Fibroblast of skin of left quadriceps (primary cell): ENCODE measurements around the gene RPS8.
"Not testable (repeated sequence)": the region's sequence is repeated elsewhere in the genome, so short reads cannot be mapped to it uniquely, and the experiment has no call there.

ENCODE experiments used
- DNase-seq, 2 experiments: peaks; one replicate each; pipeline ENCODE4 v3.0.0-alpha.2; 2013; ENCODE audit warnings: low read depth in 2 of 2

Gene RPS8

DNA sequence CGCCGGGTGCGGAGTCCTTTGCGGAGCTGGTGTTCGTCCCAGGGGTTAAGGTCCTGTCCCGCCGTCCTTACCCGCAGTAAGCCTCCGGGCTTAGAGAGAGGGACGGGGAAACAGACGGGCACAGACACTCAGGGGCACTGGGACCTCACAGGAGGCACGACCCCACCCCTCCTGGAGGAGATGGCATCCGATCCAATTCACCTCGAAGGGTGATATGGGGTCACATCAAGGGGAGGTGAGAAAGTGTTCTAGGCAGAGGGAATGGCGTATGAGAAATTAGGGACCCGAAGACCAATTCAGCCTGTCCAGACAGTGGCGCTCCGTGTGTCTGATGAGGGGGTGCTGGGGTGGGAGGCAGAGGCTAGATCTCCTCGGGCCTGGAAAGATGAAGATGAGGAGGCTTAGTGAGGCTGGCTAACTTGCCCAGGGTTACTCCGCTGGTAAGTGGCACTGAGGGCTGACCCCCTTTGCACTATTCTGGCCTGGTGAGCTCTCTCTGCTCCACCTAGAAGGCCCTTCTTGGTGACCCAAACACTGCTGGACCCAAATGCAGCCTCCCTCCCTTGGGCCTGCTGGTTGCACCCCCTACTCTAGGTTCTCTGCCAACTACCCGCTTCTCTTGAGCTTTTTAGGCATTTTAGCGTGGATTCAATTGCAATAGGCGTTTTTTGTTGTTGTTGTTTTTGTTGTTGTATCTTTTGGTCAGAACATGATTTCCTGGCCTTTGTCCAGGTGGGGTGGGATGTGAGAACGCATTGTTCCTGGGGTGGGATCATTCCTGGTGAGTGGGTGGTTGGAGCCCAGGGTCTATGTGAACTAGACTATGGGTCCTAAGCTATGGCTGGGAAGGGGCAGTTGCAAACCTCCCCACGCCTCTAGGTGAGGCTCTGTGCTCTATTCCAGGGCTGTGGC, 45.2 kb downstream of the RPS8 start:
- no peak for DNase-seq

DNA sequence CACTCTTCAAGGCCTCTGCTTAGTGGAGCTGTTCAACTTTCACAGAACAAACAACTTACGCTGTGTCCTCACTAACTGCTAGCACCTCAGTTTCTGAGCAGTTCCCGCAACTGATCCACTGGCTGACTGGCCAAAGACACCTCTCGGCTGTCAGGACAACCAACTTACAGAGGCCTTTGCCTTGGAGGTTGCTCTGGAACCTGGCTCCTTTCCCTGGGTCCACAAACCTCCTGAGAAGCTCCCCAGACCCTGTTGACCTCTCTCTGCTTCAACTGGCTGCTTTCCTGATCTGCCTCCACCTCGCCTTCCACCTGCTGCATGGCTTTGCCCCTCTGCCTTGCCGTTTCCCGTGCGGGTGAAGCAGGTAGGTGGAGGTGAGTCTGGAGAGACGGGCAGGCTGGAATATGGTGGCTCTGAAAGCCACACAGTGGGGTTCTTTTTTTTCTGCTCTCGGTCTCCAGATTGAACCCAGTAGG, 45.9 kb downstream of the RPS8 start:
- DNase-seq: no peak

DNA sequence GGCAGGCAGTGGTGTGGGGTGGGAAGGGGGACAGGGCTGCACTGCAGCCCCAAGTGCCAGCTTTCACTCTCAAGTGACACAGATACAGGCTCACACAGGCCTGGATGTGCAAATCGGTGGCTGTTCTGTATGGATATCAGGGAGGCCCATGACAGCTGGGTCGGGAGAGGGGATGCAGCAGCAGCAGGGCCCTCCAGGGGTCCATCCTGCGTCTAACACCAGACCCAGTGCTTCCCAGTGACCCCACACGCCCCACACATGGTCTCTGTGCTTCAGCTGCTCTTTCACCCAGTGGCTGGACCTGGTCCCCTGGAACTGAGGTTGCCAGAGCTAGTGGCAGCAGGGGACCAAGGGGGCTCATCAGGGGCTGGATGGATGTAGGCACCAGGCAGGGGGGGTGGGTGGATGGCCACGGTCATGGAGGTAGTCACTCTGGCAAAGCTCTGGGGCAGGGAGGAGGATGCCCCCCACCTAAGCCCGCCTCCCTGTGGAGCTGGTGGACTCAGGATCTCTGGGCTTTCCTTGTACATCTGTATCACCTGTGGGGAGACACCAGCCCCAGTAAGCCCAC, 46.9 kb downstream of the RPS8 start:
- DNase-seq: no peak

DNA sequence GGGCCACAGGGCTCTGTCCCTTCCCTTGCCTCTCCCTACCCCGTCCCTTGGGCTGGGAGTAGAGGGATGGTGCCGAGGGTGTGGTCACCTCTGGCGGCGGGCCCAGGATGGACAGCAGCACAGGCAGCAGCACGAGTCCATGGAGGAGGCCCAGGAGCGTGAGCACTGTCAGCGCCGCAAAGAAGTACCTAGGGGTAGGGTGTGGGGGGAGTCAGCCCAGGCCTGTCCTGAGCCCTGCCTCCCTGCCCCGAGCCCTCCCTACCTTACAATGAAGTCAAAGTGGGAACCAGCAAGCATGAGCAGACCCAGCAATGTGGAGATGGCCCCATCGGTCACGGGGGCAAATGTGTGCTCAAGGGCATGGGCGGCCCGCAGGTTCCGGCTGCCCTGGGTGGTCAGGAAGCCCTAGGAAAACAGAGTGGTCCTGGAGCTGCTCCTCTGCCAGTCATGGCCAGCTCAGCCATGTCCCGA, 47.7 kb downstream of the RPS8 start:
- no peak for DNase-seq

DNA sequence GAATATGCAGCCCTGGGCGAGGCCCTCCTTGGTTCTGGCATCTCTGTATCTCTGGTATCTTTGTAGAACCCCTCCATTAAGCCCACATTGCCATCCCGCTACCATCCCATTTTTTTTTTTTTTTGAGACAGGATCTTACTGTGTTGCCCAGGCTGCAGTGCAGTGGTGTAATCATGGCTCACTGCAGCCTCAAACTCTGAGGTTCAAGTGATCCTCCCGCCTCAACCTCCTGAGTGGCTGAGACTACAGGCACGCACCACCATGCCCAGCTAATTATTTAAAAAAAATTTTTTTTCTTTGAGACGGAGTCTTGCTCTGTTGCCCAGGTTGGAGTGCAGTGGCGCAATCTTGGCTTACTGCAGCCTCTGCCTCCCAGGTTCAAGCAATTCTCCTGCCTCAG, 49.1 kb downstream of the RPS8 start:
- DNase-seq: not testable (repeated sequence)

DNA sequence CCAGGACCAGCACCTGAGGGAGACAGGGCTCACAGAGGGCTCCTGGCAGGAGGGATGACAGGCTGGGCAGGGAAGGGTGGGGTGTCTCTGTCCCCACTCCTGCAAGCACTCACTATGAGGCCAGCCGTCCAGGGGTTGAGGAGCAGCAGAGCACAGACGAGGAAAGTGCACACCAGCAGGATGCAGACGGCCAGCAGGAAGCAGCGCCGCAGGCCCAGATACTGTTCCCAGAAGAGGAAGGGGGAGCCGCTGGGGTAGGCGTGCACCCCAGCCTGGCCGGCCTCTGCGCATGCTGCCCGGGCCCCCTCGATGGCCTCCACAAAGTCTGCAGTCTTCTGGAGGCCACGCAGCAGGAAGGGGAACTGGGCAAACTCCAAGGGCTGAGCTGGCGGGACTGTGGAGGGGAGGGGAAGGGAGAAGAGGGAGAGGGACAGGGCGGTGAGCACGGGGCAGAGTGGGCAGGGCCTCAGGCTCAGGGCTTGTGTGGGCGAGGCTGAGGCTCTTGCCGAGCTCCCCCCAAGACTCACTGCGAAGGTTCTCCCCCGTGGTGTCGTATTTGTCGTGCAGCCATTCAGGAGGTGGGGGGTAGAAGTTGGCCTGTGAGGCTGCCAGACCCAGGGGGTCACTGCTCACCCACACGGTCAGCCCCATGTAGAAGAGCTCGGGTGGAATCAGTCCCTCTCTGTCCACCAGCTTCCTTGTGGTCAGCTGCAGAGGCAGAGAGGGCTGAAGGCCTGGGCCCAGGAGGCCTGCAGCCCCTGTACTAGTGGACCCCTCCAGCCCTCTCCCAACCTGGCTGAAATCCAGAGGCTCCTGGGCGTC, 51.2 kb downstream of the RPS8 start:
- DNase-seq: no peak

DNA sequence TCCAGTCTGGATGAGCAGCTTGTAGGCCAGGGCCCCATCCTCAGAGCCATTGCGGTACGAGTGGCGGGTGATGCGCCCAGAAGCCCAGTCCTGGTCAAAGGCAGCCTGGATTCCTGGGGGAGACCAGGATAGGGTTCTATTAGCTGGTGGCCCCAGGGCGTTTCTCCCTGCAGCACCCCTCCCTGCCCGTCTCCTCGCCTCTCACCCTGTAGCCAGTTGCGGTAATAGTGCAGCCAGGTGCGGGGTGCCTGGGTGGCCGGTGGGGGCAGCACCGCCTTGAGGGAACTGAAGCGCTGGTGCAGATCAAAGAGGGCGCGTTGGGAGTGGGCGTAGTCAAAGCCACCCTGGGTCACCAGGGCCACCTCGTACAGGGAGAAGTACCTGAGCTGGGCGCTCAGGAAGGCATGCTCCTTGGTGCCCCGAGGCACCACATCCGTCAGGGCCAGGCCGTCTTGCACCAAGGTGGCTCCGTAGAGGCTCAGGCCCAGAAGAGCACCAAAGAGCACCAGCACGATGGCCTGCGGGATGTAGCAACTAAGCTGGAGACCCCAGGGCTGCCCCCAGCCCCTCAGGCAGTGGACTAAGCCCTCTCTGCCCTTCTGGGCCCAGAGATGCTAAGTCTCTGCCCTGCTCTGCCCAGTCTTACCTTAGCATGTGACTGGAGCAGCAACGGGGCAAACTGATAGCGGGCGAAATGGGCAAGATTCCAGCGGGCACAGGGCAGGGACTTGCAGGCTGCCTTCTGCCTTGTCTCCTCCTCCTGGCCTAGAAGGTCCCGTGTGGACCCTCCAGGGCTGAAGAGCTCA, 52.1 kb downstream of the RPS8 start:
- no peak for DNase-seq

DNA sequence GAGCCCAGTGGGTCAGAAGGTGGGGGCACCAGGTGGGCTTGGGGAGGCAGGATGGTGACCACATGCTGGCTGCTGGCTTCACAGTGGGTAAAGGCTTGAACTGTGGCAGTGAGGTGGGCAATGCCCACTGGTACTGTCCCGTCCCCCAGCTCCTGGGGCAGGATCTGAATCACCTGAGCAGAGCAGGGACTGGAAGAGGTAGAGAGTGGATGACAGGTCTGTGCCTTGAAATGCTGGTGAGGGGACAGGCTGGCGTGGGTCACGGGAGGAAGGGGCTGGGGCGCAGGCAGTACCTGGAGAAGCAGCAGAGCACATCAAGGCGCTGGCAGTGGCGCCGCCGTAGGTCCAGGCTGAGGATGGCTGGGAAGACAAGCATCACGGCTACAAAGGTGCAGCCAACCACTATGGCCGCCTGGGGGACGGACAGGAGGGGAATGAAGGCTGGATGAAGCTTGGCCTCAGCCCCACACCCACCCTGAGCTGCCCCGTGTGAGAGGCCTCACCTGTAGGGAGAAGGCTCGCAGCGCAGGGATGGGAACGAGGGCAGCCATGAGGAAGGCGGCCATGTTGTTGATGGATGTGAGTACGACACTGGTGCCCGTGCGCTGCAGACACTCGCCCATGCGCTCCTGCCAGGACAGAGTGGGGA, 52.8 kb downstream of the RPS8 start:
- DNase-seq: no peak
